K562 (cell line): ENCODE measurements around the gene C19orf12. TPM values are rescaled to one million over a fixed set of nuclear protein-coding genes. Genes with fewer than 3 reads are reported as not detected.

ENCODE experiments used
- ATAC-seq: fragments of 200-7000 bp; cut with Tn5 transposase; 3 replicates; pipeline ENCODE4 v1.9.1; 2020; ENCODE audit warnings: moderate library complexity
- BruUV-seq: library from RNA; stranded (reverse); fragments of 400-500 nt; replicated peaks from 2 replicates; lab custom pipeline; 2021; lab: Mats Ljungman, UMichigan
- CTCF ChIA-PET: fragments of 300-600 bp; formaldehyde crosslinking; extraction: SDS; loops from one replicate; lab custom pipeline; 2021; ENCODE audit warnings: low intra/inter-chr PET ratio; lab: Yijun Ruan, JAX
- POLR2A ChIA-PET: fragments of 300-600, 350-650 bp; sonication (Branson Sonifier 250); formaldehyde crosslinking; extraction: SDS; loops from one replicate; lab custom pipeline; 2021; ENCODE audit warnings: antibody characterized with exemption, inconsistent platforms; lab: Yijun Ruan, JAX
- DNase-seq, 4 experiments: peaks; one replicate each; pipeline versions ENCODE4 v3.0.0 to v3.0.0-alpha.2; 2011 to 2018; ENCODE audit warnings: low spot score in 3 of 4, mixed read lengths in 3 of 4; ENCODE audit errors: extremely low read depth in 1 of 4
- FAIRE-seq: peaks from 2 replicates; lab custom pipeline; 2011; peaks lifted over from hg19 to GRCh38; lab: Jason Lieb, UNC
- H2AFZ ChIP-seq: 2 replicates; pipeline ENCODE4 v1.6.0; 2011; ENCODE audit warnings: low read depth, low read length, control low read depth, inconsistent platforms
- H3K27ac ChIP-seq: fragments of 200-600 bp; 3 replicates; pipeline ENCODE4 v1.8.0; 2011; ENCODE audit warnings: low read depth, mild to moderate bottlenecking, control low read depth, inconsistent platforms, low read length, moderate library complexity, mixed read lengths; ENCODE audit errors: extremely low read depth
- H3K27me3 ChIP-seq, 2 experiments: fragments of 300-600 bp in 1 of 2; 2 replicates in 1 of 2; 3 replicates in 1 of 2; pipeline versions ENCODE4 v1.6.0 to v1.8.0; 2011; ENCODE audit warnings: inconsistent platforms in 2 of 2, low read length in 2 of 2, mild to moderate bottlenecking in 1 of 2, mixed read lengths in 1 of 2, moderate library complexity in 1 of 2; ENCODE audit not compliant: control insufficient read depth in 2 of 2, insufficient read depth in 2 of 2
- H3K36me3 ChIP-seq: fragments of 300-600 bp; 3 replicates; pipeline ENCODE4 v1.8.0; 2011; ENCODE audit warnings: mild to moderate bottlenecking, low read length, inconsistent platforms; ENCODE audit not compliant: control insufficient read depth, insufficient read depth
- H3K4me1 ChIP-seq, 2 experiments: fragments of 200-600 bp in 1 of 2; replicated peaks in 1 of 2; 2 replicates in 1 of 2; 3 replicates in 1 of 2; pipeline versions ENCODE4 v1.5.1 to v1.8.0; 2011; ENCODE audit warnings: inconsistent platforms in 2 of 2, low read length in 2 of 2, mild to moderate bottlenecking in 1 of 2, mixed read lengths in 1 of 2, moderate library complexity in 1 of 2; ENCODE audit not compliant: control insufficient read depth in 2 of 2, insufficient read depth in 2 of 2
- H3K4me2 ChIP-seq: 2 replicates; pipeline ENCODE4 v1.6.1; 2011; ENCODE audit warnings: low read length, control low read depth, inconsistent platforms, mixed read lengths; ENCODE audit not compliant: insufficient read depth
- H3K4me3 ChIP-seq: fragments of 200-600 bp; sonication (generic), shearing (Covaris generic); 2 replicates; pipeline ENCODE4 v1.5.1; 2016; ENCODE audit warnings: control low read depth, inconsistent platforms
- H3K79me2 ChIP-seq: fragments of 200-600 bp; 3 replicates; pipeline ENCODE4 v1.8.0; 2011; ENCODE audit warnings: low read length, inconsistent platforms; ENCODE audit not compliant: control insufficient read depth, insufficient read depth
- H3K9ac ChIP-seq, 2 experiments: 2 replicates each; pipeline versions ENCODE4 v1.6.0 to v1.6.1; 2011; ENCODE audit warnings: low read depth in 2 of 2, low read length in 2 of 2, control low read depth in 1 of 2, inconsistent platforms in 1 of 2, mild to moderate bottlenecking in 1 of 2, mixed read lengths in 1 of 2; ENCODE audit not compliant: insufficient read depth in 1 of 2
- H3K9me1 ChIP-seq: one replicate; pipeline ENCODE4 v1.6.0; 2011; ENCODE audit warnings: inconsistent platforms, mild to moderate bottlenecking, low read length, moderate library complexity; ENCODE audit not compliant: control insufficient read depth, insufficient read depth
- H3K9me3 ChIP-seq: replicated peaks from 2 replicates; pipeline ENCODE4 v1.5.1; 2011; ENCODE audit warnings: low read depth, low read length, inconsistent platforms; ENCODE audit not compliant: control insufficient read depth, insufficient read depth
- H4K20me1 ChIP-seq: replicated peaks from 2 replicates; pipeline ENCODE4 v1.6.1; 2011; ENCODE audit warnings: low read length, inconsistent platforms, mixed read lengths; ENCODE audit not compliant: control insufficient read depth, insufficient read depth
- ELK1 ChIP-seq: sonication (generic); formaldehyde crosslinking; IDR thresholded peaks from 2 replicates; pipeline ENCODE4 v1.8.1; 2022; ENCODE audit warnings: missing genetic modification reagents
- POLR2G ChIP-seq: fragments of 200-400 bp; formaldehyde crosslinking; IDR thresholded peaks from 2 replicates; pipeline ENCODE4 v1.6.1; 2017; ENCODE audit warnings: low read depth, mild to moderate bottlenecking, antibody characterized with exemption, low read length, moderate library complexity
- RAD51 ChIP-seq: fragments of 450-650 bp; IDR thresholded peaks from 2 replicates; pipeline ENCODE4 v1.7.1; 2016; ENCODE audit warnings: low read depth, mild to moderate bottlenecking, borderline replicate concordance
- RBFOX2 ChIP-seq: fragments of 200-400 bp; formaldehyde crosslinking; IDR thresholded peaks from 2 replicates; pipeline ENCODE4 v1.6.1; 2017; ENCODE audit warnings: low read depth, mild to moderate bottlenecking, low read length, moderate library complexity
- RNF219 ChIP-seq: fragments of 250-450 bp; sonication (Bioruptor Pico); IDR thresholded peaks from 2 replicates; pipeline ENCODE4 v1.5.0; 2022; ENCODE audit warnings: mild to moderate bottlenecking
- SAP30 ChIP-seq: fragments of 200-600 bp; sonication (generic); IDR thresholded peaks from 2 replicates; pipeline ENCODE4 v1.6.1; 2012; ENCODE audit warnings: borderline replicate concordance, low read depth, mild to moderate bottlenecking, moderate library complexity, low read length, control low read depth, inconsistent platforms; ENCODE audit not compliant: insufficient read depth, poor library complexity, severe bottlenecking
- TEAD1 ChIP-seq, 2 experiments: fragments of 450-650 bp in 1 of 2; sonication (generic) in 1 of 2; formaldehyde crosslinking; IDR thresholded peaks; 2 replicates each; pipeline versions ENCODE4 v1.4.0 to v1.8.0; 2020 to 2022; ENCODE audit warnings: mild to moderate bottlenecking in 2 of 2, missing genetic modification reagents in 1 of 2
- UBTF ChIP-seq, 2 experiments: IDR thresholded peaks; 2 replicates each; pipeline ENCODE4 v1.6.1; 2012; ENCODE audit warnings: improper control_type of control experiment in 2 of 2, low read depth in 2 of 2, low read length in 2 of 2, borderline replicate concordance in 1 of 2
- ZNF253 ChIP-seq: fragments of 250-450 bp; sonication (Bioruptor Pico); conservative IDR thresholded peaks from 2 replicates; pipeline ENCODE4 v1.6.1; 2021; ENCODE audit warnings: mild to moderate bottlenecking
- ZNF282 ChIP-seq: sonication (generic); formaldehyde crosslinking; IDR thresholded peaks from 2 replicates; pipeline ENCODE4 v1.8.1; 2023; ENCODE audit warnings: missing genetic modification reagents
- ZNF785 ChIP-seq: fragments of 250-450 bp; sonication (Bioruptor Pico); IDR thresholded peaks from 2 replicates; pipeline ENCODE4 v1.4.0; 2020; ENCODE audit warnings: mild to moderate bottlenecking
- WGBS: fragments of 100-300 bp; shearing (Covaris generic); methylation state at CpG from one replicate; pipeline ENCODE4 v1.1.6; 2016; ENCODE audit warnings: low coverage, mixed read lengths; ENCODE audit not compliant: insufficient coverage; ENCODE audit errors: missing lambda C conversion rate; 5-methylcytosine and 5-hydroxymethylcytosine counted together
- in situ Hi-C: fragments of 300-500 bp; cut with MboI; formaldehyde crosslinking; loops from 4 replicates; pipeline ENCODE4 v1.15.0; 2018; ENCODE audit warnings: inconsistent platforms, mixed read lengths
- intact Hi-C: fragments of 100-400 bp; cut with micrococcal nuclease; formaldehyde crosslinking; loops from 2 replicates; pipeline ENCODE4 v1.14.2; 2022
- polyA plus RNA-seq, 8 experiments: library from polyadenylated mRNA; depleted of rRNA in 4 of 8; stranded (reverse) in 5 of 8; unstranded in 3 of 8; fragments of >200 nt; fragmentation: Nextera tagmentation in 2 of 8; fragmentation: Illumina TruSeq in 1 of 8; extraction: Ambion mirVana in 2 of 8; extraction: Trizol in 1 of 8; gene quantifications; 2 replicates each; pipeline versions ENCODE4 v1.2.1 to v1.2.3, GENCODE V29; 2011 to 2014; ENCODE audit warnings: inconsistent platforms in 1 of 8, missing spikeins in 1 of 8
- total RNA-seq, 7 experiments: library from RNA; depleted of rRNA in 6 of 7; stranded (reverse); fragments of >200 nt in 6 of 7; fragmentation: Illumina TruSeq in 2 of 7; extraction: Trizol in 2 of 7; gene quantifications; 2 replicates each; pipeline versions ENCODE4 v1.2.1 to v1.2.3, GENCODE V29; 2011 to 2021; ENCODE audit warnings: low replicate concordance in 1 of 7
- TF ChIP-seq, protein P1 (sequence below): fragments of 250-450 bp; sonication (Bioruptor Pico); IDR thresholded peaks from 2 replicates; pipeline ENCODE4 v1.4.0; 2020; ENCODE audit warnings: mild to moderate bottlenecking, moderate library complexity

The C19orf12 gene
- total and polyA plus RNA-seq, 9 of the 15 experiments (the other 6 are each of a cell fraction or from before 2014, with no cell fraction given): 1.9 to 14.5 (median 10.2) TPM

DNA sequence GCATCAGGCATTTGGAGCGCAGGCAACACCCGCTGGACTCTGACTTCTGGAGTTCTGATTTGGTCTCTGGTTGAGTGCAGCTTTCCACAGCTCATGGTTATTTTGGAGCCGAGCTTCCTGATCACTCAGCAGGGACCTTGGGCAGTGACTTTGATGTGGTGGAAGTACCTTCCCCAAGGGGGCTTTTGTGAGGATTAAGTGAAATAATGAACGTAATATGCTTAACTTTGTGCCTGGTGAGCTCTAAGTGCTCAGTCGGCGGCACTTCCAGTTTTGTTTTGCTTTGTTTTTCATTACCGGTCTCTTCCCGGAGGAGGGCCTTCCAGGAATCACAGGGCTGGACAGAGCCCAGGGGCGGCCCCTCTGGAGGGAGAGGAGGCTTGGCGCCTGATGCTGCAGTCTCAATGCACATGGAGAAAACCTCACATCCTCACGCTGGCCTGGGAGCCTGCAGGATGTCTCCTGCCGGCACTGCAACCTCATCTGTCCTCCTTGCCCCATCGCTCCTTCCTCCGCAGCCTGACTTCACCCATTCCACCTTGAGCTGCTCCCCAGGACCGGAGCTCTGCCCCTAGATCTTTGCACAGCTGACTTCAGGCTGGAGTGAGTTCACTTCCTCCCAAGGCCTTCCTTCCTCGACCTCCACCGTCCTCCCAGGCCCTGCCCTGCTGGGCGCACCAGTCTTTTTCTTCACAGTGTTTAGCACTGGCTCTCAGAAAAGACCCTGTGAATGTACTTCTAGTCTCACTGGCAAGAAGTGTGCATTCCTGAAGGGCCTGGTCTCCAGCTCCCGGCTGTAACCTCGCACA is 48.3 kb downstream of the C19orf12 start:
- FAIRE-seq (no peak), DNase-seq (peak in 2 of 4 experiments; percentile 32 to 58), ATAC-seq (0 out of 3 replicates have a peak, but pooled peaks have one; percentile 4)
- H3K27me3 ChIP-seq: no peaks in the 10 kb centered on the region
- H2AFZ ChIP-seq: peak overlapping the region; percentile 54; the same call in 1 of the 2 replicates
- no peak overlapping the region; the same call in 2 of the 3 replicates for H3K27ac ChIP-seq
- CTCF ChIA-PET: interaction anchor here (0.7 kb wide), 1 partner anchor 24 kb away, joined by 3 read pairs; no protein-coding TSS in a partner anchor
- H3K4me2 ChIP-seq: peak overlapping the region; percentile 81
- in situ Hi-C loops: no loop called here
- H3K4me1 ChIP-seq: peaks cover 48 to 76% of the 10 kb centered on the region in 2 experiments
- POLR2A ChIA-PET: interaction anchor here (0.6 to 1.7 kb wide), 5 partner anchors 11 to 129 kb away, joined by 3 to 8 read pairs (median 4); no protein-coding TSS in a partner anchor
- no peaks in the 10 kb centered on the region for H3K9me1 ChIP-seq
- no TSS peak for BruUV-seq
- H4K20me1 ChIP-seq: peaks cover 4% of the 10 kb centered on the region; the same call in 1 of the 2 replicates
- peaks cover 57% of the 10 kb centered on the region for H3K79me2 ChIP-seq
- peak overlapping the region; percentile 69 to 96 for H3K9ac ChIP-seq
- peaks cover 11% of the 10 kb centered on the region; the same call in 2 of the 3 replicates for H3K36me3 ChIP-seq
- WGBS: 23% methylated on average over 17 of the region's 20 CpGs
- H3K9me3 ChIP-seq: no peaks in the 10 kb centered on the region
- intact Hi-C loops: no loop called here
- H3K4me3 ChIP-seq: peak overlapping the region; percentile 78
- TF ChIP-seq ZNF253 (CRISPR knock-in tag) (no peak), RAD51 (no peak), ZNF785 (CRISPR knock-in tag) (no peak), POLR2G (no peak), TEAD1 (CRISPR knock-in tag; IDR thresholded peaks at IDR 0.05) (no peak), RNF219 (CRISPR knock-in tag) (no peak), RBFOX2 (peak; percentile 26; the same call in 1 of the 2 replicates), ELK1 (CRISPR knock-in tag) (no peak), UBTF (IDR thresholded peaks at IDR 0.05; ENCODE audit: borderline replicate concordance in 1 of 2, low read depth in 2 of 2, low read length in 2 of 2) (peak in 1 of 2 experiments; percentile 56; a peak in 1 of 4 replicates), ZNF282 (CRISPR knock-in tag) (no peak), SAP30 (peak; percentile 47)
- TF ChIP-seq, protein P1, sequence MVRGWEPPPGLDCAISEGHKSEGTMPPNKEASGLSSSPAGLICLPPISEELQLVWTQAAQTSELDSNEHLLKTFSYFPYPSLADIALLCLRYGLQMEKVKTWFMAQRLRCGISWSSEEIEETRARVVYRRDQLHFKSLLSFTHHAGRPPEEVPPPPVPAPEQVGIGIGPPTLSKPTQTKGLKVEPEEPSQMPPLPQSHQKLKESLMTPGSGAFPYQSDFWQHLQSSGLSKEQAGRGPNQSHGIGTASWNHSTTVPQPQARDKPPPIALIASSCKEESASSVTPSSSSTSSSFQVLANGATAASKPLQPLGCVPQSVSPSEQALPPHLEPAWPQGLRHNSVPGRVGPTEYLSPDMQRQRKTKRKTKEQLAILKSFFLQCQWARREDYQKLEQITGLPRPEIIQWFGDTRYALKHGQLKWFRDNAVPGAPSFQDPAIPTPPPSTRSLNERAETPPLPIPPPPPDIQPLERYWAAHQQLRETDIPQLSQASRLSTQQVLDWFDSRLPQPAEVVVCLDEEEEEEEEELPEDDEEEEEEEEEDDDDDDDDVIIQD (CRISPR knock-in tag): no peak
